Ovary (tissue), 3 donors: ENCODE results near the gene CDCP1.

ENCODE experiments used
- EP300 ChIP-seq: sonication (generic); formaldehyde crosslinking; IDR thresholded peaks from one replicate; pipeline ENCODE4 v1.6.1; 2017; ENCODE audit warnings: antibody characterized with exemption
- POLR2A ChIP-seq: fragments of 450-650 bp; IDR thresholded peaks from one replicate; pipeline ENCODE4 v1.6.1; 2017; ENCODE audit warnings: antibody characterized with exemption, mild to moderate bottlenecking, moderate library complexity
- TF ChIP-seq, protein P1 (sequence below), 3 donors: fragments of 450-650 bp in 2 of 3; fragments of 200-600 bp in 1 of 3; IDR thresholded peaks; one replicate each; pipeline versions ENCODE4 v1.5.1 to v1.8.0; 2016 to 2022; ENCODE audit warnings: antibody characterized with exemption in 3 of 3, mild to moderate bottlenecking in 1 of 3
- donor health status: DM: no; HTN: no; CAD: no.

DNA sequence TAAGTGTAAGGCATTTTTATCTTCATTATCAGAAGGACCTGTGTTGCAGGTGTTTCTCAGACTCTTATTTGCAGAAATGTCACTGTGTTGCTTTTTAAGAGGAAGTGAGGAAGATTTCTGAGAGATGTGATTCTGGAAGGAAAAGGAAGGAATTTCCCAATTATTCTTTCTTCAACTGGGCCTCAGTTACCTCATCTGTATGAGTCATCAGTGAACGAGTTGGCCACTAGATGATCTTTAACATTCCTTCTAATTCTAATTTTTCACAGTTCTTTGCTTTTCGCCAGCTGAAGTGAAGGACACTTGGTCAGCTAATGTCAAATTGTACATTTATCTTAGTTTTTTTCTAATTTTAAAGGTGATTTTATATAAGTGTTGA is 91.2 kb downstream of the CDCP1 start:
- TF ChIP-seq, protein P1, sequence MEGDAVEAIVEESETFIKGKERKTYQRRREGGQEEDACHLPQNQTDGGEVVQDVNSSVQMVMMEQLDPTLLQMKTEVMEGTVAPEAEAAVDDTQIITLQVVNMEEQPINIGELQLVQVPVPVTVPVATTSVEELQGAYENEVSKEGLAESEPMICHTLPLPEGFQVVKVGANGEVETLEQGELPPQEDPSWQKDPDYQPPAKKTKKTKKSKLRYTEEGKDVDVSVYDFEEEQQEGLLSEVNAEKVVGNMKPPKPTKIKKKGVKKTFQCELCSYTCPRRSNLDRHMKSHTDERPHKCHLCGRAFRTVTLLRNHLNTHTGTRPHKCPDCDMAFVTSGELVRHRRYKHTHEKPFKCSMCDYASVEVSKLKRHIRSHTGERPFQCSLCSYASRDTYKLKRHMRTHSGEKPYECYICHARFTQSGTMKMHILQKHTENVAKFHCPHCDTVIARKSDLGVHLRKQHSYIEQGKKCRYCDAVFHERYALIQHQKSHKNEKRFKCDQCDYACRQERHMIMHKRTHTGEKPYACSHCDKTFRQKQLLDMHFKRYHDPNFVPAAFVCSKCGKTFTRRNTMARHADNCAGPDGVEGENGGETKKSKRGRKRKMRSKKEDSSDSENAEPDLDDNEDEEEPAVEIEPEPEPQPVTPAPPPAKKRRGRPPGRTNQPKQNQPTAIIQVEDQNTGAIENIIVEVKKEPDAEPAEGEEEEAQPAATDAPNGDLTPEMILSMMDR (IDR thresholded peaks at IDR 0.05) = no peak
- TF ChIP-seq POLR2A (no peak), EP300 (no peak)
